Mononuclear cell (primary cell): ENCODE results near the gene SYN1. TPM values are rescaled to one million over a fixed set of nuclear protein-coding genes. Genes with fewer than 3 reads are reported as not detected.
A peak's percentile ranks its signal among the peaks of the same experiment; 100 is the strongest.

Experiments
- H3K27me3 ChIP-seq: 2 replicates; pipeline ENCODE4 v1.6.0; 2011; ENCODE audit warnings: low read length, control low read depth; ENCODE audit not compliant: insufficient read depth
- H3K4me1 ChIP-seq: 2 replicates; pipeline ENCODE4 v1.5.1; 2011; ENCODE audit warnings: mild to moderate bottlenecking, low read length, control low read depth; ENCODE audit not compliant: insufficient read depth
- H3K4me3 ChIP-seq: 2 replicates; pipeline ENCODE4 v1.5.1; 2011; ENCODE audit warnings: mild to moderate bottlenecking, low read length, moderate library complexity
- H3K9me3 ChIP-seq: 2 replicates; pipeline ENCODE4 v1.5.1; 2011; ENCODE audit warnings: low read depth, mild to moderate bottlenecking, control low read depth, low read length
- total RNA-seq: library from RNA; depleted of rRNA; stranded (reverse); fragments of >200 nt; gene quantifications from one replicate; pipeline ENCODE4 v1.2.3, GENCODE V29; 2012

The SYN1 gene
- total RNA-seq, 1 donor = 0.21 TPM

DNA sequence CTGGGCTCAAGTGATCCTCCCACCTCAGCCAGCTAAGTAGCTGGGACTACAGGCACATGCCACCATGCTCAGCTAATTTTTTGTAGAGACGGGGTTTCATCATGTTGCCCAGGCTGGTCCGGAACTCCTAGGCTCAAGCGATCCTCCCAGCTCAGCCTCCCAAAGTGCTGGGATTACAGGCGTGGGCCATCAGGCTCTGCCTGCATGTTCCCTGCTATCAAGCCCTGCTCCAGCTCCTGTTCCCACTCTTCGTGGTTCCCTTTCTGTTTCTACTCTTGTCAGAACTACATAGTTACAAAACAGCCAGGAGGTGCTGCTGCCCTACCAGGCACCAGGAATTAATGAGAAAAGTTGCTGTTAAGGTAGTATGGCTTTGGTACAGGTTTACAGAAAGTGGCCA is 28.7 kb downstream of the SYN1 start:
- no peaks in the 10 kb centered on the region for H3K4me1 ChIP-seq
- H3K27me3 ChIP-seq = no peaks in the 10 kb centered on the region
- no peaks in the 10 kb centered on the region for H3K9me3 ChIP-seq
- no peak overlapping the region for H3K4me3 ChIP-seq

DNA sequence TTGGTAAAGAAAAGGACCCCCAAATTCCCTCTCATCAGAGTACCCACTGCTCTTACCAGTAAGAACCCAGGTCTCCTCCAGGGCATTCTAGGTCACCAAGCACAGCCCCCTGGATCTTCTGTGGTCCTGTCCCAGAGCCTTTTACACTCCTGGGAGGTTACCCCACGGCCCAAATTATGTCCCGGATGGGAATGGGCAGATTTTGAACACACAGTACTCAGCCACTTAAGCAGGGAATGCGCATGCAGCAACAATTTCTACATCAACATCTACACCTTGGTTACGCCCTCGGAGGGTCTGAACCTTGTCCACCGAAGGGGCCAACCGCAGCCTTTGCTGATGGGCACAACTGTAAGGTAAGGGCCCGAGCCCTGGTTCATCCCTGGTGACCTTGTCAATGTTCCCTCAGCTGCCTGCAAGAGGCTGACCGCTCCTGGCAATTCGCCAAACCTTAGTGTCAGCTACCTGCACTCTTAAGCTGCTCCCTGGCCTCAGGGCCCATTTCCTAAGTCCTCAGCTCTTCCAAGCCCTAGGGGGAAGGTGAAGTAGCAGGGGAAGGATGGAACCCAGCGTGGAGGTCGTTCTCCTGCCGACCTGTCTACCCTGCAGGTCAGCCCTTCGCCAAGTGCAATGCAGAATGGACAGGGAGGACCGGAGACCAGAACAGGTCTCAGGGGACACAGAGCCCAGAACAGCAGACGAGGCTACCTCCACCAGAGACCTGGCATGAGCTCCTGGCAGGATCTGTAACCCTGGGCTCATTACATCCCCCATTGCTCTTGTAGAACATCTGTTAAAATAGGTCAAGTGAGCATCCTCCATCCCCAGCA is 31.5 kb downstream of the SYN1 start:
- Histone ChIP-seq H3K4me1 (peaks cover 8% of the 10 kb centered on the region), H3K27me3 (no peaks in the 10 kb centered on the region), H3K9me3 (no peaks in the 10 kb centered on the region), H3K4me3 (no peak overlapping the region)

DNA sequence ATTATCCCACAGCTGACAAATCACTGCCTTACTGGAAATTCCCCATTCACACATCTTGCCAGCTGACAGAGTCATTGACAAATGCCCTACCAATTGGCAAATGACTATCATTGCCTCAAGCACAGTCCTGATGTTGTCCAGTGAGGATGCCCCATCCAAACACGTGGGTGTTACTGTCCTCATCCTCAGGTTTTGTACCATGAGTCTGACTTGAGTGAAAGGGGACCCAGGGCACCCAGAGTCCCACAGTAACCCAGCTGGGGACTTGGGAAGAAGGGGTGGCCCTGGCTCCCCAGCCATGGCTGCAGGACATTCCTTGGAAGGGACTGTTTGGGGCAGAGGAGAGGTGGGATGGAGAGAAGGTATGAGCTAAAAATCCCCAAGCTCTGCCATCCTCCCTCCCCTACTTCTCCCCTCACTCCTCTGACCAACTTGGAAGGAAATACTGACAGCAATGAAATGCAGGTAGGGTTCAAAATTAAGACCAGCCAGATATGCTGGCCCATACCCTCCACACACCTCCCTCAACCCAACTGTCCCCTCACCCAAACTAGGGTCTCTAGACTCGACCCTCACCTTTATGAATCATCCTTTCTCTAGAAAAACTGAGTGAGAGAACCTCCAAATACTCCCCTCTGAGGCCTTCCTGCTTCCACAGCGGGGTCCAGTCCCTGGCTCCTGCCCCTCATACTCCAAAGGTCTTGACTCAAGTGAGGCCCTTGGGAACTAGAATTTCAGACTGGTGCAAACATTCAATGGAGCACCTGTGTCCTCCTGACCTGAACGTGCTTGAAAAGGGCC is 32.4 kb downstream of the SYN1 start:
- no peak overlapping the region for H3K4me3 ChIP-seq

DNA sequence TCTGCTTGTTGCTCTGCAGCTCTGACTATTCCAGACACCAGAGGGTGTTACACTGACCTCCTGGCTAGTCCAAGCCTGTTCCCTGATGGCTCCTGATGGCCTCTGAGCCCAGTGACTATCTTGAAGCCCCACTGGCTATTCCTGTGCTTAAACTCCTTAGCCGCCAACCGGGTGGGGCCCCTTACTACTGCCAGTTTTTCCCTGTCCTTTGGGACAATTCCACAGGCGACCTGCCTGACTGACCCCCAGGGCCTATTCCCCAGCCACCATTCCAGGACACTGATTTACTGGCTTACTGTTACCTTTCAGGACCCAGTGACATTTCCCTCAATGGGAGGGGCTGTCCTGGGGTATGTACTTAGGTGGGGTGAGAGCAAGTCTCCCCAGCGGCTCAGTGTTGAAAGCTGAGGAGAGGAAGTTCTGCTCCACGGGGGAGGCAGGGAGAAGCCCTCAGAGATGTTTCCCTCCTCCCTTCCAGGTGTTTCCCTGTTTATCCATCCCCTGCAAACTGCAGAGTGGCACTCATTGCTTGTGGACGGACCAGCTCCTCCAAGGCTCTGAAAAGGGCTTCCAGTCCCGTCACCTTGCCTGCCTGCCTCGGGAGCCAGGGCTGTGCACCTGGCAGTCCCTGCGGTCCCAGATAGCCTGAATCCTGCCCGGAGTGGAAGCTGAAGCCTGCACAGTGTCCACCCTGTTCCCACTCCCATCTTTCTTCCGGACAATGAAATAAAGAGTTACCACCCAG is 33.4 kb downstream of the SYN1 start:
- no peaks in the 10 kb centered on the region for H3K27me3 ChIP-seq
- H3K4me3 ChIP-seq = no peak overlapping the region
- H3K4me1 ChIP-seq = peaks cover 16% of the 10 kb centered on the region
- H3K9me3 ChIP-seq = no peaks in the 10 kb centered on the region

More for the DNA sequence above, 32.4 kb downstream of the SYN1 start:
- H3K4me1 ChIP-seq = peaks cover 8% of the 10 kb centered on the region
- no peaks in the 10 kb centered on the region for H3K9me3 ChIP-seq
- H3K27me3 ChIP-seq = no peaks in the 10 kb centered on the region

DNA sequence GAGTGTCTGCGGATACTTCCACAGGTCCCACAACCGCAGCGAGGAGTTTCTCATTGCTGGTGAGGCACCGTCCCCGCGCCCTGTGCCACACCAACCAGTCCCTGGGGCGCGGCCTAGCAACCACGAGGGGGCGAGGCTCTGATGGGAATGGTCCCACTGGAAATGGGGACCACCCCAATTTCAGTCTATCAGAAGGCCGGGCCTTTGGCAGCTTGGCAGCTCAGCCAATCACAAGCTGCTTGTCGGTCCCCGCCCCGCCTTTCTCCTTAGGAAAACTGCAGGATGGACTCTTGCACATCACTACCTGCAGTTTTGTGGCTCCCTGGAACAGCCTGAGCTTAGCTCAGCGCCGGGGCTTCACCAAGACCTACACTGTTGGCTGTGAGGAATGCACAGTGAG is 34.4 kb downstream of the SYN1 start:
- H3K4me1 ChIP-seq = peaks cover 16% of the 10 kb centered on the region
- H3K4me3 ChIP-seq = no peak overlapping the region
- no peaks in the 10 kb centered on the region for H3K9me3 ChIP-seq
- H3K27me3 ChIP-seq = no peaks in the 10 kb centered on the region

DNA sequence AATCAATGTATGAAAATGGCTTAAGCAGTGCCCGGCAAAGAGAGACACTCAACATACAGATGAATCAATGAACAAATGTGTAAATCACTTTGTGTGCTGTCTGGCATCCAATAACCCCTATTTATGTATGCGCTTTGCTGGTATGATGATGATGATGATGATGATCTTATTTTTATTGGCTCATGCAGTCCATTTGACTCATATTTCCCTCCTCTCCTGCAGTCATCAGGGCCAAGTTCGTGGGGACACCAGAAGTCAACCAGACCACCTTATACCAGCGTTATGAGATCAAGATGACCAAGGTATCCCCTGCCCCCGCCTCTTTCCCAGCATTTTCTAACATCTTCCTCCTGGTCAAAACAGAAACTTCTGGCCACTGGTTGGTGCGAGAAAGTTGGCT is 34.9 kb downstream of the SYN1 start:
- Histone ChIP-seq H3K4me1 (peaks cover 18% of the 10 kb centered on the region), H3K4me3 (no peak overlapping the region), H3K9me3 (no peaks in the 10 kb centered on the region), H3K27me3 (no peaks in the 10 kb centered on the region)

DNA sequence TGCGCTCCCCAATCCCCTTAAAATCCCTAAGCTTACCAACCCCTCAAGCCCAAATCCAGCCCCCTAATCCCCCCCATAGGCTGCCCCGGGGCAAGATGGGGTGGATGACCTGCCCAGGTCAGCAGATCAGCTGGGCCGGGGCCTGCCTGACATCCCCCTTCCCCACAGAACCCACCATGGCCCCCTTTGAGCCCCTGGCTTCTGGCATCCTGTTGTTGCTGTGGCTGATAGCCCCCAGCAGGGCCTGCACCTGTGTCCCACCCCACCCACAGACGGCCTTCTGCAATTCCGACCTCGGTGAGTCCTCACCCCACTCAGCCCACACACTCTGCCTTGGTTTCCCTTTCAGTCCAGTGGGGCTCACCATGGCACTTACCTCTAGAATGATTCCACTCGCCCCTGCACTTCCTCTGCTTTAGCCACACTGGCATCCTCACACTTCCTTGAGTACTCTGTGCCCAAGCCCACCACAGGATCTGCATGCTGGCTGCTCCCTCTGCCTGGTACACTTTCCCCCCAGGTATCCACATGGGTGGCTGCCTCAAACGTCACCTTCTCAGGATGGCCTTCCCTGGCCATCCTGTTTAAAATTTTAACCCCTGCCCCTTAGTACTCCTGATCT is 36.3 kb downstream of the SYN1 start:
- Histone ChIP-seq H3K27me3 (no peaks in the 10 kb centered on the region), H3K9me3 (no peaks in the 10 kb centered on the region), H3K4me1 (peaks cover 26% of the 10 kb centered on the region), H3K4me3 (no peak overlapping the region)

DNA sequence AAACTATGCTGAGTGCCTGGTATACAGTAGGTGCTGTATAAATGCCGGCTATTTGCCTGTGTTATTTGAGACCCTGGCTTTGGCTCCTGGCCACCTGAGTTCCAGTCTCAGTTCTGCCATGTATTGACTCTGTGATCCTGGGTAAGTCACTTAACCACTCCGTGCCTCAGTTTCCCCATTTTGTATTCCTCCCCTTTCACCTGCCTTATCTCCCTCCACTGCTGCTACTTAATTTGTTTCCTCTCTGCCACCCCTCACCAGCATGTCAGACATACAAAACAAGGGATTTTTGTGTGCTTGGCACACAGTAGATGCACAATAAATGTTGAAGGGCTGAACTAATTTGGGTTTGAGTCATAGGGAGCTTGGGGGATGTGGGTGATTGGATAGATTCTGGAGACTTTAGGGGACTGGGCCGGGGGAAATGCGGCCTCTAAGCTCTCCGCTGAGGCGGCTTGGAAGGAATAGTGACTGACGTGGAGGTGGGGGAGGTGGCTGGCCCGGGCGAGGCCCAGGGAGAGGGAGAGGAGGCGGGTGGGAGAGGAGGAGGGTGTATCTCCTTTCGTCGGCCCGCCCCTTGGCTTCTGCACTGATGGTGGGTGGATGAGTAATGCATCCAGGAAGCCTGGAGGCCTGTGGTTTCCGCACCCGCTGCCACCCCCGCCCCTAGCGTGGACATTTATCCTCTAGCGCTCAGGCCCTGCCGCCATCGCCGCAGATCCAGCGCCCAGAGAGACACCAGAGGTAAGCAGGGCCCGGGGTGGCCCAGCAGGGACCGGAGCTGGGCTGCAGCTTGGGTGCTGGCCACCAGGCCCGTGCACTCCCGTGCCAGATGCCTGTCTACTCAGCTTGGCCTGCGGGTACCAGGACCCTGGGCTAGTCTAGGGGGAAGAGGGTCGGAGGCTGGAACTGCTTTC is 37.7 kb downstream of the SYN1 start, which contains the start of gene TIMP1:
Gene TIMP1 (plus strand): TSS at position 706 of the 917 bp plus-strand sequence. CDS start 980 bp downstream, outside the sequence.
- no peaks in the 10 kb centered on the region for H3K9me3 ChIP-seq
- peaks cover 26% of the 10 kb centered on the region for H3K4me1 ChIP-seq
- H3K4me3 ChIP-seq = peak within 1 kb of the TSS; percentile 42
- H3K27me3 ChIP-seq = no peaks in the 10 kb centered on the region

DNA sequence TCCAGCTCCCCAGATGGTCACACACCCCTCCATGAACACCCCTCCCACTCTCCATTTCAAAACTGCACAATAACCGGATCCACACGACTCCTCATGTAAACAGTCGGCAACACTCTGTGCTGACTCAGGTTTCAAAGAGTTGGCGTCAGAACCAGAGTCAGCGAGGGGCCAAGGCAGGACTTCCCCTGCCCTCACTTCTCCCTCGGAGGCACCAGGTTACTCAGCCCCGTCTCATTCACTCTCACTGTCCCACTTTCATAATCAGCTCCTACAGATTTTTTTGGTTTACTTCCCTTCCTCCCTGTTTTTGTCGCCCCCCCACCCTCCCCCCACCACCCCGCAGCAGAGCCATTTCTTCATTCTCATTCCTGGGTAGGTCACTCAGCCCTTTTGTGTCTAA is 40.1 kb downstream of the SYN1 start:
- Histone ChIP-seq H3K27me3 (no peaks in the 10 kb centered on the region), H3K4me1 (peaks cover 26% of the 10 kb centered on the region), H3K9me3 (no peaks in the 10 kb centered on the region), H3K4me3 (no peak overlapping the region)

DNA sequence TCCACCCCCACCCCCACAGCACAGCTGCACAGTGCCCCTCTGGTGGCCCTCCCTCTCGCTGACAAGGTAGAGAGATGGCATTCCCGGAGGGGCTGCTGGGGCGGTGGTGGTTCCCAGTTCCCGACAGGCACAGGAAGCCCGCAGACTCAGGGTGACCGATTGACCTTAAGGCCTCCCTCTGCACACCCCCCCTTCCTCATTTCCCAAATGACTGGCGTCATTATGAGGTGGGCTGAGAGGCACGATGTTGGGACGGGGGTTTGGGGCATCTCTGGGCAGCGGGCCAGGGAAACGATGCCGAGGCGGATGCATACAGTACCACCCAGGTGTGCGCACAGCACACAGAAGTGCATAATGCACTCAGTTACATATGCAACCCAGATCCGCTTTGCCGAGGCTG is 41.0 kb downstream of the SYN1 start:
- Histone ChIP-seq H3K4me1 (peaks cover 24% of the 10 kb centered on the region), H3K27me3 (no peaks in the 10 kb centered on the region), H3K9me3 (no peaks in the 10 kb centered on the region), H3K4me3 (no peak overlapping the region)

DNA sequence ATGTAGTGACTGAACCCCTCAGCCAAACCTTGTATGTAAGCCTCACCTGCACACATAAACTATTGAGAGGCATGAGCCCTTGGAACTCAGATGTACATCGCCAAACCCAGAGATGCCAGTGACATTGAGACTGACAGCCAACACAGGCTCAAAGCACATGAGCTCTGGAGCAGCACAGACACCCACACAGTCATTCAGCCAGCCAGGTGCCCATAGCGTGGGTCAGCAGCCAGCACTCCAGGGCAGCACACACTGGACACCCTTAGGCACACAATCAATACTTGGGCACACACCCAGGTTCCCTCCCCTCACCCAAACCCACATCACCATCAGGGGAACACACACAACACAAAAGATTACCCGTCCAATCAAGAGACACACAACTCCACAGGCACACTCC is 41.8 kb downstream of the SYN1 start:
- Histone ChIP-seq H3K4me1 (peaks cover 18% of the 10 kb centered on the region), H3K4me3 (no peak overlapping the region), H3K27me3 (no peaks in the 10 kb centered on the region), H3K9me3 (no peaks in the 10 kb centered on the region)

DNA sequence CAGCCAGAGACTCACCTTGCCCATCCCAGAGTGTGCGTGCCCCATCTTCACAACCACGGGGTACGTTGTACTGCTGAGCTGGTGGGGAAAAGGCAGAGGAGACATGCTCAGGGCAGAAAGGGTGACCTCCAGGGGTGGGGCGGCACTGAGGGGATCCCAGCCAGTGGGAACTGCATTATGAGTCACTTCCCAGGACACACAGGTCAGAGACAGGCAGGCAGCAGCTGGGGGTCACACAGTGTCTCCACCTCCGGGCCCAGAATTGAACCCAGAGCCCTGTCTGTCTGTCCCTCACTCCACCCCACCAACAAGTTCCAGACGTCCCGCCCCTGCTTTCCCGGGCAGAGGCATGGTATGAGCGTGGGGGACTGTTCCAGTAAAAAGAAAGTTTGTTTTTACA is 42.2 kb downstream of the SYN1 start:
- Histone ChIP-seq H3K4me1 (peaks cover 18% of the 10 kb centered on the region), H3K27me3 (no peaks in the 10 kb centered on the region), H3K9me3 (no peaks in the 10 kb centered on the region), H3K4me3 (no peak overlapping the region)

DNA sequence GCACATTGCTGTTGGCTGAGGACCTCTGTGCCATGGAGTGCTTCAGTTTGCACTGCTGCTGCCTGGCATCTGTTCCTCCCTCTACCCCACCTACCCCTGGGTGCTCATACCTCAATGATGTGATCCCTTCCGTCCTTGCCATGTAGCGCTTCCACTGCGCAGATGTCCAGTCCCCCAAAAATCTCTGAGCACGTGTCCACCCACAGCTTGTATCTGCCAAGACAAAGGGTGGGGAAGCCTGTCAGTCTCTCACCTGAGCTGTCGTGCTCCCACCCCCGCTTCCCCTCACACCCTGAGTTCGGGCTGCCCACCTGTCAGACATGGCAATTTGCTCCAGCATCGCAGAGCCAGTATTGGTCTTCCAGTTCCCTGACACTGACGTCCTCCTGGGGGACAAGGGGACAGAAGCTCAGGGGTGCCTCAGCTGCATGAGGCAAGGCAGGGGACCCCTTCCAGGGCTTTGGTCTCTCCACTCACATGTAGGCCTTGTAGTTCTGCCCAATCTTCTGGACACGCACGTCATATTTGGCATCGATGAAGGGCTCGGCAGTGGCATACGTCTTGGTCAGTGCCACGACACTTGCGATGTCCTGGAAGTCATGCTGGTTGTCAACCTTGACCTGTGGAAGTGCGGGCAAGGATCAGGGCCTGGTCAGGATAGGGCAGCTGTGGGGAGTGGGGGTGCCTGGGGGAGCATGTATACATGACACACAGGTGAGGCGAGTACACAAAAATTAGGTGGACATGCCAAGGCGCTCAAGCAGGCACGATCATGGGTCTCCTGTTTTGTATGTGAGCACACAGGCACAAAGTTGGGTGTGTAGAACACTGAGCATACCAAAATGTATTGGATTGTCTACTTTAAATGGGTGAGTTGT is 43.4 kb downstream of the SYN1 start:
- no peaks in the 10 kb centered on the region for H3K27me3 ChIP-seq
- H3K4me3 ChIP-seq = no peak overlapping the region
- peaks cover 10% of the 10 kb centered on the region for H3K4me1 ChIP-seq
- H3K9me3 ChIP-seq = no peaks in the 10 kb centered on the region
